ENCODE data around the gene RSL24D1.

Gene RSL24D1

DNA sequence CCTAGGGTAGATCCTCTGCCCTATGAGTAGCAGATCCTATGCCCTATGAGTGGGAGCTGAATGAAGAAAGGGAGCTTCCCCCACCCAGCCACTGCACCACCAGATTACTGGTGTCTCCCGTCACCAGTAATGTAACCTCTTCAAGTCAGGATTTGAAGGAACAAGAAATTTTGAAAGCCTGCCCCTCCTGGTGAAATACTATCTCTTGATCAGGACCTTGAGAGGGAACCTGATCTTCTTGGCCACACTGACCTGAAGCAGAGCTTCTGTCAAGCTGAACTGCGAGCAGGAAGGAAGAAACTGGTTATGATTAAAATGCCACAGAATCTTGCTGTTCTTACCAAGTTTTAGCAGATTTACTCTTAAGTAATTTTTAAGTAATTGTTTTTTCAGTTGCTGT, 62.8 kb downstream of the RSL24D1 start:
- TF ChIP-seq, protein P1, sequence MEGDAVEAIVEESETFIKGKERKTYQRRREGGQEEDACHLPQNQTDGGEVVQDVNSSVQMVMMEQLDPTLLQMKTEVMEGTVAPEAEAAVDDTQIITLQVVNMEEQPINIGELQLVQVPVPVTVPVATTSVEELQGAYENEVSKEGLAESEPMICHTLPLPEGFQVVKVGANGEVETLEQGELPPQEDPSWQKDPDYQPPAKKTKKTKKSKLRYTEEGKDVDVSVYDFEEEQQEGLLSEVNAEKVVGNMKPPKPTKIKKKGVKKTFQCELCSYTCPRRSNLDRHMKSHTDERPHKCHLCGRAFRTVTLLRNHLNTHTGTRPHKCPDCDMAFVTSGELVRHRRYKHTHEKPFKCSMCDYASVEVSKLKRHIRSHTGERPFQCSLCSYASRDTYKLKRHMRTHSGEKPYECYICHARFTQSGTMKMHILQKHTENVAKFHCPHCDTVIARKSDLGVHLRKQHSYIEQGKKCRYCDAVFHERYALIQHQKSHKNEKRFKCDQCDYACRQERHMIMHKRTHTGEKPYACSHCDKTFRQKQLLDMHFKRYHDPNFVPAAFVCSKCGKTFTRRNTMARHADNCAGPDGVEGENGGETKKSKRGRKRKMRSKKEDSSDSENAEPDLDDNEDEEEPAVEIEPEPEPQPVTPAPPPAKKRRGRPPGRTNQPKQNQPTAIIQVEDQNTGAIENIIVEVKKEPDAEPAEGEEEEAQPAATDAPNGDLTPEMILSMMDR (IDR thresholded peaks at IDR 0.05; ENCODE audit: extremely low read depth, missing control alignments), result no peak
- no peak for DNase-seq (ENCODE audit: low spot score)

DNA sequence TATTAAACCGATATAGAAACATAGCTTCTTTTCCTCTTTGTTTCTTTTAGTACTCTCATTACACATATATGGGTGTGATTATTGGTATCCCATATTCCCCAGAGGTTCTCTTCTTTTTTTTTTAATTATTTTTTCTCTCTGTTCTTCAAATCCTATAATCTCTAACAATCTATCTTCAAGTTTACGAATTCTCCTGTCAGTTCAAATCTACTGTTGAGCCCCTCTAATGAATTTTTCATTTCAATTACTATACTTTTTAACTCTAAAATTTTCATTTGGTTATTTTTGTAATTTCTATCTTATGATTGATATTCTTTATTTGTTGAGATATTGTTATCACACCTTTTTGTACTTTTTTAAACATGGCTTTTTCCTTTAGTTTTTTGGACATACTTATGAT, 64.1 kb downstream of the RSL24D1 start:
- DNase-seq (ENCODE audit: low spot score), result no peak
- TF ChIP-seq, protein P1 (IDR thresholded peaks at IDR 0.05; ENCODE audit: extremely low read depth, missing control alignments), result no peak
